ENCODE measurements around the gene SH3GL1.

GRCh38 chr19:4320419-4320818 is 79.9 kb downstream of the SH3GL1 start:
- TF ChIP-seq ZNF70 (CRISPR knock-in tag; IDR thresholded peaks at IDR 0.05) (no peak), ZC3H10 (CRISPR knock-in tag; IDR thresholded peaks at IDR 0.05) (no peak), PATZ1 (CRISPR knock-in tag; IDR thresholded peaks at IDR 0.05; ENCODE audit: borderline replicate concordance) (no peak), GLIS3 (CRISPR knock-in tag; IDR thresholded peaks at IDR 0.05) (no peak), SNAI2 (CRISPR knock-in tag; IDR thresholded peaks at IDR 0.05) (no peak)

All from SK-N-SH treated with all-trans-retinoic acid at 6 μM for 48 hours (cell line).